ENCODE data around the gene NME3.
"Not testable (repeated sequence)": the region's sequence is repeated elsewhere in the genome, so short reads cannot be mapped to it uniquely, and the experiment has no call there.

NME3 gene

GRCh38 chr16:1771188-1771863 is at the start of gene NME3:
Gene NME3, minus strand, starts transcription at chr16:1771543. Its CDS starts 9 bp downstream, at chr16:1771534.
- peak; percentile 55 for DNase-seq

GRCh38 chr16:1820946-1821290 is 49.6 kb upstream of the NME3 start:
- DNase-seq = no peak

- DNase-seq = no peak
Observed at GRCh38 chr16:1820096-1820945, 49.0 kb upstream of the NME3 start.

GRCh38 chr16:1819611-1820010 is 48.3 kb upstream of the NME3 start:
- no peak for DNase-seq

- DNase-seq = no peak
Observed at GRCh38 chr16:1818873-1819525, 47.7 kb upstream of the NME3 start.

GRCh38 chr16:1818204-1818872 is 47.0 kb upstream of the NME3 start:
- no peak for DNase-seq

- no peak for DNase-seq
Observed at GRCh38 chr16:1817716-1818115, 46.4 kb upstream of the NME3 start.

- no peak for DNase-seq
Observed at GRCh38 chr16:1817276-1817589, 45.9 kb upstream of the NME3 start.

GRCh38 chr16:1816396-1817275 is 45.3 kb upstream of the NME3 start:
- no peak for DNase-seq

GRCh38 chr16:1815461-1815860 is 44.1 kb upstream of the NME3 start:
- no peak for DNase-seq

GRCh38 chr16:1812732-1813163 is 41.4 kb upstream of the NME3 start:
- peak; percentile 0 for DNase-seq

GRCh38 chr16:1810536-1810935 is 39.2 kb upstream of the NME3 start:
- DNase-seq = no peak

GRCh38 chr16:1810106-1810505 is 38.8 kb upstream of the NME3 start:
- no peak for DNase-seq

GRCh38 chr16:1809281-1809801 is 38.0 kb upstream of the NME3 start:
- DNase-seq = no peak

- no peak for DNase-seq
Observed at GRCh38 chr16:1808691-1809090, 37.3 kb upstream of the NME3 start.

- no peak for DNase-seq
Observed at GRCh38 chr16:1807626-1808025, 36.3 kb upstream of the NME3 start.

GRCh38 chr16:1800701-1801100 is 29.4 kb upstream of the NME3 start:
- DNase-seq = no peak

GRCh38 chr16:1799263-1799662 is 27.9 kb upstream of the NME3 start:
- not testable (repeated sequence) for DNase-seq

- no peak for DNase-seq
Observed at GRCh38 chr16:1794908-1795666, 23.7 kb upstream of the NME3 start.

- no peak for DNase-seq
Observed at GRCh38 chr16:1794221-1794871, 23.0 kb upstream of the NME3 start.
